GM21576 (cell line): ENCODE results near the gene AGBL1.

Source experiments
- ATAC-seq: cut with Tn5 transposase; IDR thresholded peaks from one replicate; pipeline ENCODE4 v1.9.1; 2021; ENCODE audit warnings: mild to moderate bottlenecking, moderate library complexity; ENCODE audit not compliant: unreplicated experiment

Gene AGBL1

DNA sequence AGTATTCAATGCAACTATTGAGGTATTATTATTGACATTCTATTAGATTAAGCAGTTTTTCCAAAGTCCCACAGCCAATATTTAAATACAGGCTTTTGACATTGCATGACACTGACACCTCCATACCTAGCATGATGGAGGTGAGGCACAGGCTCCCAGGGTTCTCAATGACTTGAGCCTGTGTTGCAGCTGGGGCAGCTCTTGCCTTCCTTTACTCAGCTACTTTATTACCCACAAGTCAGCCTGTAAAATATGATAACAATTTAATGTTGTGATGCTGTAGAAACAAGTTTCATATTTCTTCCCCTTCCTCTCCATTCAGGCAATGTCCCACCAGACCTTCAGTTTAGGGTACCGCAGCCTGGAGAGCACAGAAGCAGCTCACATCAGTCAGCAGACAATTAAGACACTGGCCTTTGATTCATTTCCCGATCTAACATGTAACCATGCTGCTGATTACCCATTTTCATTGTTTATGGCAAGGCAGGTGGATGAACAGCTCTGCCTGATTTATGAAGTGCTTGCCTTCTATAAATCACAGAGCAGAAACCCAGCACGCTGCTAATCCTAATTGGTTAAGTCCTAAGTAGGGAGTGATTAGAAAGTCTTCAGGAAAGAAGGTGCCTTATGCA, 826.1 kb downstream of the AGBL1 start:
- no peak for ATAC-seq

DNA sequence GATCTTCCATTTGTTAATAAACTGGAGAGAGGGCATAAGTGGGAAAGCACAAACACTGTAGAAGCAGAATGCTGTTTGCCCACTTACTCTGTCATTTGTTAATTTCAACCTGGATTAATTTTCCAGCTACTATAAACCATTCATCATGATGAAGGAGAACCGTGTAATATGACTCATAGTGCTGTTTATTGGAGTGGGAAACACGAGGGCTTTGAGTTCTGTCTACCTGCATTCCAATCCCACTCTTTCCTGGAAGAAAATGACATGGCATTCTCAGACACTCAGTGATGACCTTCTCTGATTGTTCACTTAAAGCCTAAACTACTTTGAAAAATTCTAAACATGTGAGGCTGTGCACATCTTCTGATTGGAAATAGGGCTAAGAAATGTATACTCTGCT, 826.7 kb downstream of the AGBL1 start:
- no peak for ATAC-seq

DNA sequence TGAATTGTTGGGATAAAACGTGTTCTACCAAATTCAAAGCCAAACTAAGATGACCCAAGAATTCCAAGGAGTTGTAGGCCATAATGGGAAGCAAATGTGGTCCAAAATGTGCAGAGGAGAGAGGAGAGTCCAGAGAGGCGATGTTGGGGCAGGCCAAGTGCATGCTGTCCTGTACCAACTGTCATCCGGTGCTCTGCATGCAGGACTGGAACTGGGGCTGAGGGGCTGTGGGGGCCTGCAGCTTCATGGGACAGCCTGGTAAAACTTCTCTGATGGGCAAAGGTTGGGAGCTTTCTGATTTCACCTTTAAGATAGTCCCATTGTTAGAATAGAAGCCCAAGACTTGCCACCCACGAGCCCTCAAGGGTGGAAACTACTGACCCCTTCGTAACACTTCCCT, 831.4 kb downstream of the AGBL1 start:
- ATAC-seq, result no peak

DNA sequence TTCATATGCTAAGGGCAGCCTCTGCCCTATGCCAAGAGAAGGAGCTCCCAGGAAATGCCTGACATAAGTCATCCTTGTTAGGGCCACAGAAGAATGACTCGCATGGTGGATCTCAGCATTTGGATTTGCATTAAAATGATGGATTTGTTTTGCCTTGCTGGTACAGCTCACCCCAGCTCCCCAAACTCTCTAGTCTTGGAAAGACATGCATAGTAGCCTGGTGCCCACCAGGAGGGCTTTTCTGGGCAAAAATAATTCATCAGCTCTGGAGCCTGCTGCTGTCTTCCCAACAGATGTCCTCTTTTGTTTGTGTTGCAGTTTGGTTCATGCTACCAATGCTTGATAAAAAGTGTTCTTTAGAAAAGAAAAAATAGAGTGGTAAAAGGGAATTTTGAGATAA, 833.0 kb downstream of the AGBL1 start:
- ATAC-seq, result no peak

- ATAC-seq, result no peak
Measured at GRCh38 chr15:86915811-86916331, 836.2 kb downstream of the AGBL1 start.

GRCh38 chr15:86916671-86917360, 837.1 kb downstream of the AGBL1 start:
- no peak for ATAC-seq

- no peak for ATAC-seq
Measured at GRCh38 chr15:86917361-86917671, 837.6 kb downstream of the AGBL1 start.

DNA sequence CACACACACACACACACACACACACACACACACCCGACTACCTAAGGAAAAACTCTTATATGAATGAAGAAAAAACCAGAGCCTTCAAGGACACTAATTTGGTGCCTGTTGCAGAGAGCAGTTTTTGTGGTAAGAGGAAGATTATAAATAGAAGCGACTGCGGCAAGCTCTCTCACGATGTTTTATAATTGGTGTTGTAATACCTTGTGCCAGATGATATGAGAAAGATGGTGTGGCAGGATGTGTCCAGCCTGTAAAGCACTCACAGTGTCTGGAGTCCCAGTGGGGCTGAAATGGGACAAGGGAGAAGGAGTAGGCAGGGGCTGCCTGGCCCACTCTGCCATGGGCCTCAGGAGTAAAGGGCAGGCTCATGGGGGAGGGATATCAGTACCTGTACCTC, 839.9 kb downstream of the AGBL1 start:
- no peak for ATAC-seq

DNA sequence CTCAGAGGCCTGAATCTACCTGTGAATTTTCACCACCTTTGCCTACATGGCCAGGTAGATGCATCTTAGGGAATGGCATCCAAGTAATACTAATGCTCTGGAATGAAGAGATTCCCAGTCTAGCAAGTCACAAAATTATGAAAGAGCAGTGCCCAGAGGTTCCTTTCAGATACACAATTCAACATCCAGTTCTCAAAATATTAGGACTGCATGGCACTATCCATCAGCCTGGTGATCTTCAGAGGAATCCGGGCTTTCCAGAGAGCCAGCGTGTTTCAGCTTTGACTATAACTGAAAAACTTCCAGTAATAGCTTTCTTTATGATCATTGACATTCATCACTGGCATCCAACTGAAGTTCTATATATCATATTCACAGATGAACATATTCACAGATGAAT, 849.8 kb downstream of the AGBL1 start:
- ATAC-seq, result no peak

DNA sequence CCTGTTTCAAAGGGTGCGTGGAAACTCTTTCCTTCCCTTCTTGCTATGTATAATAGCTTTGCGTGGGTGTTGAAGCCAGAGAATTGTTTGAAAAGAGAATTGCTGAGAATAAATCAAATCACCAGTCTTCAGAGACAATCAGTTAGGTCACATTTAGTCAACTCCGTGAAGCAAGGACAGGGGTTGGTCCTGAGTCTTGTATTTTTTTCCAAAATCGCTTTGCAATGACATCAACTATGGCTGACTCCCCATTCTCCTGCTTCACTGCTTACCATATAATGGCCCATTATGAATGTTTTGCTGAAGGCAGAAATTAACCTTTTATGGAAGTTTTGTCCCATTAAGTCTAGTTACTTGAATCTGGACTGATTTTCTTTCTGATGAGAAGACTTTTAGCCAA, 852.8 kb downstream of the AGBL1 start:
- no peak for ATAC-seq

GRCh38 chr15:86935841-86936240, 856.2 kb downstream of the AGBL1 start:
- ATAC-seq, result no peak

GRCh38 chr15:86942285-86942684, 862.6 kb downstream of the AGBL1 start:
- ATAC-seq, result no peak

- ATAC-seq, result no peak
Measured at GRCh38 chr15:86948719-86949118, 869.0 kb downstream of the AGBL1 start.

DNA sequence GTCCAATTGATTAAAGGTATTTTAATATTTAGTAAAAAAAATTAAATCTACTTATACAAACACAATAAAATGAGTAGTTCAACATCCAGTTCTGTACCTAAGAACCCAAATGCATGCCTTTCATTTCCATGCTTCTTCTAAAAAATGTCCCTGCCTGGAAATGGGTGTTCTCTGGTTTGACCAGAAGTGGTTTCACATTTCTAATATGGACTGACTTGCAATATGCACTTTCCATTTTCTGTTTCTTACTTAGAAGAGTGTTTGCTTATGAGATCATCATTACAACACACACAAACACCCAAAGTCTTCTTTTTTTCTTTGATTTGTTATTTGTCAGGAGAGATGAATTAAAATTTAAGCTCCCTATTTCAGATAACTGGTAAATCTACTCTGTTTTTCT, 879.6 kb downstream of the AGBL1 start:
- ATAC-seq, result no peak

DNA sequence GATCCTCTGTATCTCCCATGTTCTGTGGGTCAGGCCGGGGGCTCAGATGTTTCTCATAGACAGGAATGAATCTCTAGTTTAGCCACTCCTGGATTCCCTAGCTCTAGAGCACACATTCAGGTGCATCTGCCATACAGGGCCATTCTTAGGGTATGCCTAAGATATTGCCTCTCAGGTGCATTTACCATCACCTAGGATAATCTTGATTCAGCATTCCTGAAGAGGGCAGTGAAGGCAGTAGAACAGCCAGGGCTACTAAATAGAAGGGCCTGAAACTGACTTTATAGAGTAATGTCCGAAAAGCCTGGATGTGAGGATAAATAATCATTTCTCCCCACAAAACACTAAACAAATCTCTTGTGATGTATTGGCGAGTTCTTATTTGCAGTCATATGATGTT, 882.0 kb downstream of the AGBL1 start:
- no peak for ATAC-seq

GRCh38 chr15:86964271-86964670, 884.6 kb downstream of the AGBL1 start:
- ATAC-seq, result no peak

DNA sequence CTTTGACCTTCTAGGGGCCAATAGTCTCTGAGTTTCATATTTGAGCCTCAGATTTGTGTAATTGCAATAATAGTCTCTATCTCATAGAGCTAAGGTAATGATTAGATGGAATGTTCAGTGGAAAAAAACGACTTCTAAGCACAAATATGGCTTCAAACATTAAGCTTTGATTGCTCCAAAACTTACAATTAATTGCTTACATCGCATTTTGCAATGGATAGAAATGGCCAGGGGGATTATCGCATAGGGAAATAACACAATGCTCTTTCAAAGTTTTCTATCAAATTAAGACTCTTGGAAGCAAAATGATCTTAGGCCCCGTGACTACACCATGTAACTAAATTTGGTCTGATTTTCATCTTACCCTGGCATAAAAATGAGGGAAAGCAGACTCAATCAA, 888.6 kb downstream of the AGBL1 start:
- ATAC-seq, result no peak

GRCh38 chr15:86969364-86969763, 889.7 kb downstream of the AGBL1 start:
- ATAC-seq, result no peak

- ATAC-seq, result no peak
Measured at GRCh38 chr15:86973284-86973844, 893.7 kb downstream of the AGBL1 start.

- no peak for ATAC-seq
Measured at GRCh38 chr15:86988033-86988432, 908.4 kb downstream of the AGBL1 start.

DNA sequence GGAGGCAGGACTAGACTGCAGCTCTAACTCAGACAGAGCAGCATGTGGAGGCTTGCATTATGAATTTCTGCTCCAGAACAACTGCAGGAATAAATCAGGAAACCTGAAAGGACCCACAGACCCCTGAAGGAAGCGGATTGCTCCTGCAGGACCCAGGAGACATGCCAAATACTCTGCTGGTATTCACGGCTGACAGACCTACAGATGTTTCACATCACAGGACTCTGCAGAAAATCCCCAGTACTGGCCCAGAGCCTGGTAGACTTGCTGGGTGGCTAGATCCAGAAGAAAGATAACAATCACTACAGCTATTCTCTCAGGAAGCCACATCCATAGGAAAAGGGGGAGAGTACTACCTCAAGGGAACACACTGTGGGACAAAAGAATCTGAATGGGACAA, 942.1 kb downstream of the AGBL1 start:
- ATAC-seq, result no peak

- ATAC-seq, result no peak
Measured at GRCh38 chr15:87031540-87032230, 952.0 kb downstream of the AGBL1 start.
